GM18909 (cell line): ENCODE data around the gene NEDD4L.
"Not testable (repeated sequence)": the region's sequence is repeated elsewhere in the genome, so short reads cannot be mapped to it uniquely, and the experiment has no call there.

Source experiments
- ATAC-seq: cut with Tn5 transposase; IDR thresholded peaks from one replicate; pipeline ENCODE4 v1.9.1; 2021; ENCODE audit warnings: mild to moderate bottlenecking; ENCODE audit not compliant: unreplicated experiment, poor library complexity

Gene NEDD4L

GRCh38 chr18:58416704-58417683 is 373.0 kb downstream of the NEDD4L start:
- ATAC-seq, result no peak

- ATAC-seq, result no peak
Observed at GRCh38 chr18:58417752-58418151, 373.7 kb downstream of the NEDD4L start.

- no peak for ATAC-seq
Observed at GRCh38 chr18:58418361-58418760, 374.3 kb downstream of the NEDD4L start.

GRCh38 chr18:58419587-58420199 is 375.7 kb downstream of the NEDD4L start:
- ATAC-seq, result no peak

GRCh38 chr18:58426611-58427010 is 382.6 kb downstream of the NEDD4L start:
- no peak for ATAC-seq

- ATAC-seq, result no peak
Observed at GRCh38 chr18:58427321-58427720, 383.3 kb downstream of the NEDD4L start.

GRCh38 chr18:58429442-58429841 is 385.4 kb downstream of the NEDD4L start:
- ATAC-seq, result no peak

- ATAC-seq, result no peak
Observed at GRCh38 chr18:58431215-58431614, 387.2 kb downstream of the NEDD4L start.

- no peak for ATAC-seq
Observed at GRCh38 chr18:58432050-58432727, 388.2 kb downstream of the NEDD4L start.

GRCh38 chr18:58435221-58436005 is 391.4 kb downstream of the NEDD4L start:
- not testable (repeated sequence) for ATAC-seq

GRCh38 chr18:58438161-58438957 is 394.3 kb downstream of the NEDD4L start:
- no peak for ATAC-seq

- ATAC-seq, result no peak
Observed at GRCh38 chr18:58438958-58439300, 394.9 kb downstream of the NEDD4L start.

GRCh38 chr18:58443671-58444070 is 399.6 kb downstream of the NEDD4L start:
- ATAC-seq, result no peak

- no peak for ATAC-seq
Observed at GRCh38 chr18:58446391-58447060, 402.5 kb downstream of the NEDD4L start.

- no peak for ATAC-seq
Observed at GRCh38 chr18:58447402-58448095, 403.5 kb downstream of the NEDD4L start.

- ATAC-seq, result no peak
Observed at GRCh38 chr18:58449464-58449863, 405.4 kb downstream of the NEDD4L start.
